GM12873 (cell line): ENCODE data around the gene RENBP.

Experiments used
- TF ChIP-seq, protein P1 (sequence below): IDR thresholded peaks from 2 replicates; pipeline ENCODE4 v1.5.1; 2012; ENCODE audit warnings: low read depth, mild to moderate bottlenecking, moderate library complexity, low read length, control low read depth; ENCODE audit not compliant: insufficient read depth; ENCODE audit errors: missing control alignments

RENBP gene

DNA sequence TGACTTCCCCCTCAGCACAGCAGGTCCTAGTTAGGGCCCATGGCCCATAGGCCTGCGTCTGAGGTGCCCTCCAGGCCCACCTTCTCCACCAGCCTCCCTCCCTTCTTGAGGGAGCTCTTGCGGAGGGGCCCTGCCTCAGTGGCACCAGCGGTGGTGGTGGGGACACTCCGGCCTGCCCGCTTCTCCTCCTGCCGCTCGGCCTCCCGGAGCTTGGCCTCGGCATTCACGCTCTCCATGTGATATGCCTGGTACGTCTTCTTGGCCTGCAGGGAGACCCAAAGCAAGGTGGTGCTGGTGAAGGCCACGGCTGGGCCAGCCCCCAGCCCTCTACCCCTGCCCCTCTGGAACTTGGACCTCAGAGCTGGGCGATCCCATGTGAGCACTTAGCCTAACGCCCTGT, 23.9 kb downstream of the RENBP start:
- TF ChIP-seq, protein P1, sequence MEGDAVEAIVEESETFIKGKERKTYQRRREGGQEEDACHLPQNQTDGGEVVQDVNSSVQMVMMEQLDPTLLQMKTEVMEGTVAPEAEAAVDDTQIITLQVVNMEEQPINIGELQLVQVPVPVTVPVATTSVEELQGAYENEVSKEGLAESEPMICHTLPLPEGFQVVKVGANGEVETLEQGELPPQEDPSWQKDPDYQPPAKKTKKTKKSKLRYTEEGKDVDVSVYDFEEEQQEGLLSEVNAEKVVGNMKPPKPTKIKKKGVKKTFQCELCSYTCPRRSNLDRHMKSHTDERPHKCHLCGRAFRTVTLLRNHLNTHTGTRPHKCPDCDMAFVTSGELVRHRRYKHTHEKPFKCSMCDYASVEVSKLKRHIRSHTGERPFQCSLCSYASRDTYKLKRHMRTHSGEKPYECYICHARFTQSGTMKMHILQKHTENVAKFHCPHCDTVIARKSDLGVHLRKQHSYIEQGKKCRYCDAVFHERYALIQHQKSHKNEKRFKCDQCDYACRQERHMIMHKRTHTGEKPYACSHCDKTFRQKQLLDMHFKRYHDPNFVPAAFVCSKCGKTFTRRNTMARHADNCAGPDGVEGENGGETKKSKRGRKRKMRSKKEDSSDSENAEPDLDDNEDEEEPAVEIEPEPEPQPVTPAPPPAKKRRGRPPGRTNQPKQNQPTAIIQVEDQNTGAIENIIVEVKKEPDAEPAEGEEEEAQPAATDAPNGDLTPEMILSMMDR = no peak

DNA sequence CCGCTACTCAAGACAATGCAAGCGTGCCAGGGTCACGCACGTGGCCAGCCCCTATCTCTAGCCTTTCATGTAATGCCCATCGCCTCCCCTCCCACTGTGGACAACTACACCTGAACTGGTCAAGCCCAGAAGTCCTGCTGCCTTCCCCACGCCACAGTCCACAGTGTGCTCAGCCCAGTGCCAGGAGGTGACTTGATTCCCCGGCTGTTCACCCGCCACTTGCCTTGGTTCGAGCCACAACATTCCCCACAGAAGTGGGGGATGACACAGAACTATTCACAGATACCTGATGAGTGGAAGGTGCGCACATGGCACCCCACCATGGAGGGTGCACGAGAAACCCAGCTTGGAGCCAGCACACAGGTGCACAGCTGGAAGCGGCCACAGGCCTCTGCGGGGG, 25.2 kb downstream of the RENBP start:
- TF ChIP-seq, protein P1 = no peak

DNA sequence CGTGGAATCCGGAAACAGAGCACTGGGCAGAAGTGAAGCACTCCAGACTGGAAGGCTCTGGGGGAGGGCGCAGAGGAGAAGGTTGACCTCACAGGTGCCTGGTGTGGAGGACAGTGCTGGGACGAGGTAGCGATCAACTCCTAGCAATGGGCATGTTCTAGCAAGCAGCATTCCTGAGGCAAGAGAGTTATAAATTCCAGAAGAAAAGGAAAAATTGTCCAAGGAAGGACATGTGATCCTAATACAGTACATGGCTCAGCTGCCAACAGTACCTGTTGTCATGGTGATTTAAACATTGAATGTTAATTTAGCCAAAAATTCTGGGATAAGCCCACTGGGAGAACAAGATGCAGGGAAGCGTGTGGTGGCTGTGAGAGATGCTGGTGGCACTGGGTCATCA, 26.6 kb downstream of the RENBP start:
- TF ChIP-seq, protein P1 = no peak

DNA sequence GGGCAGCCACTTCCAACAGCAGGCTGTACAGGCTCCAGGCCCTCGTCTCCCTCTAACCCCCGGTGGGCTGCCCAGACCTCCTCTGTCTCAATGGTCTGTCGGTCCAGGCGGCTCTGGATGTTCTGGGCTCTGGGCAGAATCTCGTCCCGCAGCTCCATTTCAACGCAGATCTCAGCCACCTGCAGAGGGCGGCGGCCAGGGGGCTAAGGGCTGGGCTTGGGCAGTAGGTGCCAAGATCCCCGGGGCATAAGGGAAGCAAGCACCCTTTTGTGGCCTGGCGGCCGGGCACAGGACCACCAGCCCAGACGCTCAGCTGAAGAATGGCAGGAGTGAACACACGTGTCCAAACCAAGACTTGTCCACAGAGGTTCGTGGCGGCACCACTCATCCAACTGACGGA, 30.7 kb downstream of the RENBP start:
- TF ChIP-seq, protein P1 = no peak

DNA sequence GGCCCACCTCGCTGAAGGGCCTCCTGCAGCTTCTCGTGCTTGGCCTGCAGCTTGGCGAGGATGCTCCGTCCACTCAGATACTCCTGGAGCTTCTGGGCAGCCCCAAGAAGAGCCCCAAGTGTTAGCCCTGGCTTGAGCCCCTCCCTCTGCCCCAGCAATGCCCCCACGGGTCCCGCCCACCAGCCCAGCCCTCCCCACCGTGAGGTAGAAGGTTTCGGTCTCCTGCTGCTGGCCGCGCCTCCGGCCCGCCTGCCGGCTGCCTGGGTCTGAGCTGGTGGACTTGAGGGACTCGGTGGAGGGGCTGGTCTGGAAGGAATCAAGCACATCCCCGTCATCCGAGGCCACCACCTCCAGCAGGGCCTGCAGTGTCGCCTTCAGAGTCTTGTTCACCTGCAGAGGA, 31.2 kb downstream of the RENBP start:
- TF ChIP-seq, protein P1 = no peak

DNA sequence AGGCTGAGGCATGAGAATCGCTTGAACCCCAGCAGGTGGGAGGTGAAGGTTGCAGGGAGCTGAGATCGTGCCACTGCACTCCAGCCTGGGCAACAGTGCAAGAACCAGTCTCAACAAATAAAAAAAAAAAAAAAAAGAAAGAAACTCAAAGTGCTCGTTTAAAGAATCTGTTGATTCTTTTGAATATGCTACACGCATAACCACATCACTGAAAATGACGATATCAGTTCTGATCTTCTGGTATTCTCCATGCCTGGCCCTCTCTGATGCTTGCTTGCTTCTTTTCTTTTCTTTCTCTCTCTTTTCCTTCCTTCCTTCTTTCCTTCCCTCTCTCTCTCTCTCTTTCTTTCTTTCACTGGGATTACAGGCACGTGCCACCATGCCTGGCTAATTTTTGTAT, 32.6 kb downstream of the RENBP start:
- TF ChIP-seq, protein P1 = no peak

DNA sequence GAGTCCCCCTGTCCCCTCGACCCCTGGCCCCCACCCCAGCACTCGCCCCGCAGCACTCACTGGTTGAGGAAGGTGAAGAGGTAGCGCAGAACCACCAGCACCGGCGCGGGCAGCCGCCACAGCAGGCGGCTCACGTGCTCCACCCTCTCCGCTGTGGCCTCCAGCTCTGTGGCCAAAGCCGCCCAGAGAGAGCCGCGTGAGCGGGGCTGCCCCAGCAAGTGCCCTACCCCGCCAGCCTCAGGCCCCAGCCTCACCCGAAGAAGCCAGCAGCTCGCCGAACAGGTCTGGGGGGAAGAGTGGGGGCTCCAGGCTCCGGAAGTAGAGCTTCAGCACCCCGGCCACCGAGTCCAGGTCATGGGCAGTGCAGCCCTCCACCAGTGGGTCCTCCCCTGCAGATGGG, 34.0 kb downstream of the RENBP start:
- TF ChIP-seq, protein P1 = no peak

DNA sequence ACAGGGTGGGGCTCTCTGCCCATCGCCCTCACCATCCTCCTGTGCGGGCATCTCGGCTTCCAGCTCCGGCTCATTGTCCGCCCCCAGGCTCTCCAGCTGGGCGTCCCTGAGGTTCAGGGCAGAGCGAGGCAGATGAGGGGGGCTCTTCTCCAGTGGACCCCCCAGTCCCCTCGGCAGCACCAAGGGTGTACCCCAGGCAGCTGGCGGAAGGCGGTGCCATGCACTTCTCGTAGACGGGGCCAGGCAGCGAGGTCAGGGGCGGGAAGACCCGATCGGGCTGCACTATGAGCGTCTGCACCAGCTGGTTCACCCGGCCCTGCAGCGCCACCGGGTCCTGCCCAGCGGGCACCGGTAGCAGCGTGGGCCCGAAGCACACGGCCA, 34.5 kb downstream of the RENBP start:
- TF ChIP-seq, protein P1 = no peak
